RWPE2 (cell line): ENCODE results near the gene HSPA12A.

Experiments used
- ATAC-seq: fragments of 200-7000 bp; cut with Tn5 transposase; 3 replicates; pipeline ENCODE4 v1.9.1; 2021; ENCODE audit warnings: low read depth
- DNase-seq: peaks from one replicate; pipeline ENCODE4 v3.0.0-alpha.2; 2020; ENCODE audit warnings: low spot score
- H3K27ac ChIP-seq: fragments of 450-650 bp; 2 replicates; pipeline ENCODE4 v1.5.1; 2017; ENCODE audit warnings: mild to moderate bottlenecking; ENCODE audit not compliant: poor library complexity, severe bottlenecking
- H3K27me3 ChIP-seq: fragments of 250-450 bp; sonication (Bioruptor Pico); 2 replicates; pipeline ENCODE4 v1.5.1; 2021; ENCODE audit warnings: mild to moderate bottlenecking, moderate library complexity; ENCODE audit not compliant: insufficient read depth, poor library complexity, severe bottlenecking
- H3K36me3 ChIP-seq: fragments of 250-450 bp; sonication (Bioruptor Pico); 2 replicates; pipeline ENCODE4 v1.5.1; 2020; ENCODE audit warnings: low read depth, mild to moderate bottlenecking, moderate library complexity
- H3K4me1 ChIP-seq: fragments of 250-450 bp; sonication (Bioruptor Pico); 2 replicates; pipeline ENCODE4 v1.5.1; 2021; ENCODE audit warnings: mild to moderate bottlenecking, moderate library complexity; ENCODE audit not compliant: insufficient read depth, poor library complexity, severe bottlenecking
- H3K4me3 ChIP-seq: fragments of 250-450 bp; sonication (Bioruptor Pico); 2 replicates; pipeline ENCODE4 v1.5.1; 2021; ENCODE audit warnings: mild to moderate bottlenecking, moderate library complexity; ENCODE audit not compliant: severe bottlenecking
- H3K9me3 ChIP-seq: fragments of 250-450 bp; sonication (Bioruptor Pico); 2 replicates; pipeline ENCODE4 v1.5.1; 2021; ENCODE audit warnings: mild to moderate bottlenecking, moderate library complexity; ENCODE audit not compliant: severe bottlenecking
- CTCF ChIP-seq: fragments of 450-650 bp; IDR thresholded peaks from one replicate; pipeline ENCODE4 v1.5.1; 2017; ENCODE audit warnings: mild to moderate bottlenecking, moderate library complexity; ENCODE audit not compliant: poor library complexity, severe bottlenecking

The HSPA12A gene

DNA sequence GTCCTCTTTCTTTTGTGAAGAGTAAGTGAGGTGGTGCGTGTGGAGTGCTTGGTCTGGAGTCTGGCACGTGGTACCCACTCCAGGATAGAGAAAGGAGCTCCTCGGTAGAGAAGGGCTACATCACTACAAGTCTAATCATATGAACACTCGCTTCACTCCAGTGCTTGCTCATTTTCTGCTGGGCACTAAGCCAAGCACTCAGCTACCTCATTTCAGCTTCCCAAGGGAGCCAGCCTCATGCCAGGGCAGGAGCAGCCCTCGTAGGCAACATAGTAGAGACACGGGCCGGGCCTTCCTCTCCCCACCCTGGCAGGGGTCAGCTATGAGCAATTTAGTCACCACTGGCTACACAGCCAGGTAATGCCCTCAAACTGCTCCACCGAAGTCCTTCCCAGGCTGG is 11.4 kb upstream of the HSPA12A start:
- H3K4me1 ChIP-seq: peaks cover 13% of the 10 kb centered on the region
- peak overlapping the region; percentile 46 for H3K27ac ChIP-seq
- TF ChIP-seq CTCF: no peak
- no peak overlapping the region for H3K4me3 ChIP-seq
- no peaks in the 10 kb centered on the region for H3K9me3 ChIP-seq
- no peaks in the 10 kb centered on the region for H3K27me3 ChIP-seq
- DNase-seq (peak; percentile 80), ATAC-seq (peak; percentile 95)
- no peaks in the 10 kb centered on the region for H3K36me3 ChIP-seq

DNA sequence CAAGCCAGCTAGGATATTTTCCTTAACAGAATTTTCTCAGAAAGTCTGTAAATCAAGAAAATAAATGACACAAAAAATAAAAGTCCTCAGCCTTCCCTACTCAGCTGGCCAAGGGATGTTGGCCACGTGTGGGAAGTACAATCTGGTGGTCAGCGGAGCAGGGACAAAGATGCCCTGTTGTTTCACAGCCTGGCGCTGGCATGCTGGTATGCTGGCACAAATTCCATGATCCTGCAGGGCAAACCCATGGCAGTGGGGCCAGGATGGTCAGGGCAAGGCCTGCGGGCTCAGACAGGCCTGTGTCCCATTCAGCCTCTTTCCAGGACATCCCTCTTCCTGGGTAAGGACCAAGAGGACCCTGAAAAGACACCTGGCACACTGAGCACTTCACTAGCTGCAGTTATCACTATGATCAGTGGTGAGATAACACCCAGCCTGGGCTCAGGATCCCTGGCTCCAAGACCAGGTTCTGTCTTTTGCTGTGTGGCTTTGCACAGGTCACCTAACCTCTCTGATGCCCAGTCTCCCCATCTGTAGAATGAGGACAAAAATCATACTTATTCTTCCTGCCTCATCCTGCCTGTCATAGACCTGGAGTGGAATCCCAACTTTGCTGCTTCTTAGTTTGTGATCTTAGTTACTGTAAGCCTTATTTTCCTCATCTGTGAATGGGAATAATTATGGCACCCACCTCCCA is 10.8 kb upstream of the HSPA12A start:
- TF ChIP-seq CTCF: no peak
- no peak for DNase-seq
- Histone ChIP-seq H3K27ac (peak overlapping the region; percentile 46), H3K4me3 (no peak overlapping the region), H3K36me3 (no peaks in the 10 kb centered on the region), H3K9me3 (no peaks in the 10 kb centered on the region), H3K27me3 (no peaks in the 10 kb centered on the region), H3K4me1 (peaks cover 17% of the 10 kb centered on the region)
- no peak for ATAC-seq

DNA sequence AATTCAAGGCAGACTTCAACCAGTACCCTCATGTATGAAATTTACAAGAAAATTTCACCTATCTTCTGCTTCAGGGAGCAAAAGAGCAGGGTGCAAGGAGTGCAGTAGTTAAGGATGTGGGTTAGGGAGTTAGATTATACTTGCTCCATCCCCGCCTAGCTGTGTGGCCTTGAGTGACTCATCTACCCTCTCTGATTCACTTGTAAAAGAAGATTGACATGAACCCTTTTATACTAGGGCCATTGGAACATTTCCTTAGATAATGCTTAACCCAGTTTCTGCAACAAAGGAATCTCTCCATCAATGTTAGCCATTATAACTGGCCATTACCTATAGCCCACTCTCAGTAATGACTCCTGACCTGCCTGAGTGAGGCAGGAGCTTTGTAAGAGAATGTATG is 10.2 kb upstream of the HSPA12A start:
- Histone ChIP-seq H3K27ac (no peak overlapping the region), H3K27me3 (no peaks in the 10 kb centered on the region), H3K4me1 (peaks cover 22% of the 10 kb centered on the region), H3K36me3 (no peaks in the 10 kb centered on the region), H3K9me3 (no peaks in the 10 kb centered on the region), H3K4me3 (no peak overlapping the region)
- TF ChIP-seq CTCF: no peak
- ATAC-seq: no peak
- no peak for DNase-seq

GRCh38 chr10:116748471-116748870 is 6.1 kb upstream of the HSPA12A start:
- Histone ChIP-seq H3K9me3 (no peaks in the 10 kb centered on the region), H3K27ac (peak overlapping the region; percentile 43), H3K4me3 (no peak overlapping the region), H3K36me3 (no peaks in the 10 kb centered on the region), H3K4me1 (peaks cover 17% of the 10 kb centered on the region), H3K27me3 (no peaks in the 10 kb centered on the region)
- ATAC-seq: no peak
- no peak for TF ChIP-seq CTCF
- DNase-seq: no peak

- no peak overlapping the region for H3K4me3 ChIP-seq
- no peaks in the 10 kb centered on the region for H3K27me3 ChIP-seq
Measured at GRCh38 chr10:116748041-116748440, 5.7 kb upstream of the HSPA12A start.

More at GRCh38 chr10:116748041-116748440, 5.7 kb upstream of the HSPA12A start:
- DNase-seq (no peak), ATAC-seq (peak; percentile 94)
- peaks cover 13% of the 10 kb centered on the region for H3K4me1 ChIP-seq
- no peak for TF ChIP-seq CTCF
- no peaks in the 10 kb centered on the region for H3K9me3 ChIP-seq
- H3K27ac ChIP-seq: peak overlapping the region; percentile 43
- H3K36me3 ChIP-seq: no peaks in the 10 kb centered on the region
